ENCODE results near the gene HLCS.

DNA sequence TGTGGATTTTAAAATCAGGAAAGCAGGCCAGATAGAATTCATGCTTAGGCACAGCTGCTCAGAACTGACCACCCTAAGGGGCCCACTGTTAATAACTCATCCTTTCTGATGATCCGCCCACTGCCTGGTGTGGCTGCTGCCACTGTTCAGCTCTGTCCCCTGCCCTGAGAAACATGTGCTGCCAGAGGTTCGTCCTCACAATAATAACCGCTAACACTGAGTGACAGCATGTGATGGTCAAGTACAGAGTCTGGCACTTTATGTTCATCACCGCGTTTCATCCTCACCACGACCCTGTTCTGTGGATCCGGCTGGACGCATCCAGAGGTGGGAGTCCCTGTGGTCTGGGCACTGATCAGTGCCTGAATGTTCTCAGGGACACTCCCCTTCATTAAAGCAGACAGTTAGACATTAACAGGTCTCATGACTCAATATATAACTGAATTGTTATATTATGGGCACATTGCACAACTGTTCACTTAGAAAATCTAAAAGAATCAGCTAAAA is 159.0 kb downstream of the HLCS start:
- no peak for TF ChIP-seq CTCF (IDR thresholded peaks at IDR 0.05; ENCODE audit: poor library complexity)
- no peak for TF ChIP-seq EZH2 (IDR thresholded peaks at IDR 0.05; ENCODE audit: borderline replicate concordance)
- TF ChIP-seq EZH2phosphoT487 (IDR thresholded peaks at IDR 0.05; ENCODE audit: low read depth, severe bottlenecking, unreplicated experiment): no peak
